HG02798 (cell line): ENCODE data around the gene ZMAT5.

Experiments
- ATAC-seq: cut with Tn5 transposase; IDR thresholded peaks from one replicate; pipeline ENCODE4 v1.9.1; 2021; ENCODE audit warnings: mild to moderate bottlenecking; ENCODE audit not compliant: unreplicated experiment, poor library complexity

ZMAT5 gene

GRCh38 chr22:29734838-29735237, 32.0 kb downstream of the ZMAT5 start:
- ATAC-seq: no peak

GRCh38 chr22:29734406-29734805, 32.4 kb downstream of the ZMAT5 start:
- no peak for ATAC-seq

GRCh38 chr22:29733362-29734201, 33.2 kb downstream of the ZMAT5 start:
- ATAC-seq: no peak

GRCh38 chr22:29732883-29733282, 33.9 kb downstream of the ZMAT5 start:
- no peak for ATAC-seq

- ATAC-seq: no peak
Observed at GRCh38 chr22:29731058-29731850, 35.6 kb downstream of the ZMAT5 start.

GRCh38 chr22:29729161-29729560, 37.6 kb downstream of the ZMAT5 start:
- ATAC-seq: no peak

GRCh38 chr22:29727131-29727523, 39.7 kb downstream of the ZMAT5 start:
- no peak for ATAC-seq

GRCh38 chr22:29726512-29727130, 40.2 kb downstream of the ZMAT5 start:
- ATAC-seq: no peak

- ATAC-seq: no peak
Observed at GRCh38 chr22:29726106-29726505, 40.7 kb downstream of the ZMAT5 start.

- ATAC-seq: no peak
Observed at GRCh38 chr22:29724843-29725242, 42.0 kb downstream of the ZMAT5 start.

- no peak for ATAC-seq
Observed at GRCh38 chr22:29723766-29724165, 43.0 kb downstream of the ZMAT5 start.

- ATAC-seq: no peak
Observed at GRCh38 chr22:29722587-29722986, 44.2 kb downstream of the ZMAT5 start.

- no peak for ATAC-seq
Observed at GRCh38 chr22:29722151-29722550, 44.7 kb downstream of the ZMAT5 start.

GRCh38 chr22:29720811-29721323, 45.9 kb downstream of the ZMAT5 start:
- no peak for ATAC-seq

- ATAC-seq: no peak
Observed at GRCh38 chr22:29719899-29720645, 46.7 kb downstream of the ZMAT5 start, which contains the start of gene CABP7. Gene CABP7, plus strand, starts transcription at chr22:29720003. Its CDS starts 422 bp downstream, at chr22:29720425.

- no peak for ATAC-seq
Observed at GRCh38 chr22:29718949-29719898, 47.6 kb downstream of the ZMAT5 start.

- no peak for ATAC-seq
Observed at GRCh38 chr22:29717789-29718188, 49.0 kb downstream of the ZMAT5 start.

GRCh38 chr22:29716814-29717545, 49.8 kb downstream of the ZMAT5 start:
- no peak for ATAC-seq
